Measurements from ENCODE around the gene PRDM12. TPM values are rescaled to one million over a fixed set of nuclear protein-coding genes. Genes with fewer than 3 reads are reported as not detected.
"Not testable (repeated sequence)": the region's sequence is repeated elsewhere in the genome, so short reads cannot be mapped to it uniquely, and the experiment has no call there.

The PRDM12 gene
- total RNA-seq, 1 donor from 2014 or later: 0.21 TPM

DNA sequence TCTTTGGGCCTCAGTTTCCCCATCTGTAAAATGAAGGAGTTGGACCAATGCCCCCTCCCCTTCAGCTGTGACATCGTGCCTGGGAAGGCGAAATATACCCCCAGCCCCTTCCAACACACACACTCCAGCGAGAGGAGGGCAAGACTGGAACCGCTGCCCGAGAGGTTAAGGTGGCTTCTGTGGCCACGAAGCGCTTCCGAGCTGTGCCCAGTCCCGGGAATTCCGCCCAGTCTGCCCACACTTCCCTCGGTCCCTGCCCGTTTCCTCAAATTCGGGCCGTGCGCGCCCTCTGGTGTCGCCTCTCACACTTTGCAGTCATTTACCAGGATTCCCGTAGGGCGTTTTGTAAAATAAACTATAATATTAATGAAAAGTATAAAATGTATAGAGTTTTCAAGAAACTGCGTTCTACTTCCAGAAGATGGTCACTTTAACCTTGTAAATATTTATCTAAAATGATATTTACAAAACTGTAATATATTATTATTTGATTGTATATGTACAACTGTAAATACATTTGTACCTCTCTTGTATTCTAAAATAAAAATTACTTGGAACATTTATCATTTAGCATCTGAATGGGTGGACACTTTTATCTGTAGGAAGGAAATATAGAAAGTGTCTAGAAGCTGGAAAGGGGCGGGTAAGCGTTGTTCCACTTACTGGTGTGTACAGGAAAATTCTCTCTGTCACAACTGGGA, 18.2 kb downstream of the PRDM12 start:
- no peaks in the 10 kb centered on the region for H3K9me3 Mint-ChIP-seq
- H3K4me1 Mint-ChIP-seq: peaks cover 9% of the 10 kb centered on the region
- DNase-seq: peak; percentile 86
- peak overlapping the region; percentile 90 for H3K27ac Mint-ChIP-seq
- H3K36me3 Mint-ChIP-seq (ENCODE audit: low read depth): no peaks in the 10 kb centered on the region
- peaks cover 25% of the 10 kb centered on the region for H3K27me3 Mint-ChIP-seq
- intact Hi-C loops (cut with micrococcal nuclease): loop anchor here (1.0 kb wide), 2 partner anchors 11 to 221 kb away; partner anchors contain the start of gene EXOSC2
- H3K4me3 Mint-ChIP-seq: peak overlapping the region; percentile 97

DNA sequence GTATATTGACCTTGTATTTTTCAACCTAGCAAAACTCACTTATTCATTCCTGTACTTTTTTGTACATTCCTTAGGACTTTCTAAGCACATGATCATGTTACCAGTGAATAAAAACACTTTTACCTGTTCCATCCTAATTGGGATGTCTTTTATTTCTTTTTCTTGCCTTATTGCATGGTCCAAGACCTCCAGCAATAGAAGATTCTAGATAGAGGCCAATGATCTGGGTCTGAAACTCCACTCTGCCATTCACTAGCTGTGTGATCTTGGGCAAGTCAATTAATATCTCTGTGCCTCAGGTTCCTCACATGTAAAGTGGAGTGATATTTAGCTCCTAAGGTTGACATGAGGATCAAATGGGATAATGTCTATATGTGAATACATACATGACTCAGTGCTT, 20.7 kb downstream of the PRDM12 start:
- H3K36me3 Mint-ChIP-seq (ENCODE audit: low read depth): no peaks in the 10 kb centered on the region
- no peak overlapping the region for H3K27ac Mint-ChIP-seq
- intact Hi-C loops (cut with micrococcal nuclease): no loop called here
- DNase-seq: no peak
- H3K4me3 Mint-ChIP-seq: no peak overlapping the region
- H3K9me3 Mint-ChIP-seq: no peaks in the 10 kb centered on the region
- H3K4me1 Mint-ChIP-seq: peaks cover 21% of the 10 kb centered on the region
- peaks cover 13% of the 10 kb centered on the region for H3K27me3 Mint-ChIP-seq

DNA sequence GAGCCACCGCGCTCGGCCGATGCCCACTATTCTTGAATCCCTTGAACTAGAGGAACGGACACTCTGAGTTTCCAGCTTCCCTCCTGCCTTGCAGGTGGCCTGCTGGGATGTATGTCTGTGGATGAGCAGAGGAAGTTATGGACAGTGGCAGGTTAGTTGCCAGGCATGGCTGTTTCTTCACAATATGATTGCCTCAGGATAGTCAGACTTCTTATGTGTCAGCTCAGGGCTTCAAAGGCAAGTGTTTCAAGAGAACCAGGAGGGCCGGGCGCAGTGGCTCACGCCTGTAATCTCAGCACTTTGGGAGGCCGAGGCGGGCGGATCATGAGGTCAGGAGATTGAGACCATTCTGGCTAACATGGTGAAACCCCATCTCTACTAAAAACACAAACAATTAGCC, 21.6 kb downstream of the PRDM12 start:
- H3K9me3 Mint-ChIP-seq; H3K36me3 Mint-ChIP-seq (ENCODE audit: low read depth); H3K27ac Mint-ChIP-seq; DNase-seq; H3K4me3 Mint-ChIP-seq; intact Hi-C loops (cut with micrococcal nuclease); H3K27me3 Mint-ChIP-seq: not testable (repeated sequence)
- H3K4me1 Mint-ChIP-seq: peaks cover 24% of the 10 kb centered on the region

DNA sequence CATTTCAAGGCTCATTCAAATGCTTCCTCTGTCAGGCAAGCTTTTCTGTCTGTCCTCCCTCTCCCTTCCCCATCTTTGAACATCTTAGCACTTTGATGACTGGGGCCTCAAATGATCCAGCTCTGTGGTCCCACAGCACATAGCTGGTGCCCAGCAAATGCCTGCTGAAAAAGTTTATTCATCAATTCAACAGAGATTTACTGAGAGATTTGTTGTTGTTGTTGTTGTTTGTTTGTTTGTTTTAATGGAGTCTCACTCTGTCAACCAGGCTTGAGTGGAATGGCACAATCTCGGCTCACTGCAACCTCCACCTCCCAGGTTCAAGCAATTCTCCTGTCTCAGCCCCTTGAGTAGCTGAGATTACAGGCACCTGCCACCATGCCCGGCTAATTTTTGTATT, 23.2 kb downstream of the PRDM12 start:
- peaks cover 18% of the 10 kb centered on the region for H3K4me1 Mint-ChIP-seq
- H3K36me3 Mint-ChIP-seq (ENCODE audit: low read depth): no peaks in the 10 kb centered on the region
- peaks cover 7% of the 10 kb centered on the region for H3K27me3 Mint-ChIP-seq
- intact Hi-C loops (cut with micrococcal nuclease): no loop called here
- H3K9me3 Mint-ChIP-seq: no peaks in the 10 kb centered on the region
- H3K27ac Mint-ChIP-seq: no peak overlapping the region
- no peak overlapping the region for H3K4me3 Mint-ChIP-seq
- no peak for DNase-seq

DNA sequence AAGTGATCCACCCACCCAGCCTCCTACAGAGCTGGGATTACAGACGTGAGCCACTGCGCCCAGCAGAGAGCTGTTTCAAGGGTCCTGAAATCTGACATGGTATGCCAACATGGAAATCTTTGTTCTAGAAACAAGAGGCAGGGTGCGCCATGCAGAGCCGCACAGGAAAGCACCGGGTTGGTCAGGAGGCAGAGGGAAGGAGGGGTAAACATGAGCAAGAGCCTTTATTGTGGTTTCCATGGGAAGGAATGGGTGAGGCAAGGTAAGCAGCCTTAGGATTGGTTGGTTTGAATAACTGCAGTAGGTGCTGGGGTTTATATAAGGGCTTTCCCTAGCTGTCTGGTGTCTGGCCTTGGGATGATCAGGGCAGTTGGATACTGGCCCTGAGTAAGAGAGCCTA, 23.7 kb downstream of the PRDM12 start:
- H3K27me3 Mint-ChIP-seq: peaks cover 7% of the 10 kb centered on the region
- DNase-seq: no peak
- H3K9me3 Mint-ChIP-seq: no peaks in the 10 kb centered on the region
- no peaks in the 10 kb centered on the region for H3K36me3 Mint-ChIP-seq (ENCODE audit: low read depth)
- peaks cover 21% of the 10 kb centered on the region for H3K4me1 Mint-ChIP-seq
- intact Hi-C loops (cut with micrococcal nuclease): no loop called here
- no peak overlapping the region for H3K4me3 Mint-ChIP-seq
- H3K27ac Mint-ChIP-seq: no peak overlapping the region

DNA sequence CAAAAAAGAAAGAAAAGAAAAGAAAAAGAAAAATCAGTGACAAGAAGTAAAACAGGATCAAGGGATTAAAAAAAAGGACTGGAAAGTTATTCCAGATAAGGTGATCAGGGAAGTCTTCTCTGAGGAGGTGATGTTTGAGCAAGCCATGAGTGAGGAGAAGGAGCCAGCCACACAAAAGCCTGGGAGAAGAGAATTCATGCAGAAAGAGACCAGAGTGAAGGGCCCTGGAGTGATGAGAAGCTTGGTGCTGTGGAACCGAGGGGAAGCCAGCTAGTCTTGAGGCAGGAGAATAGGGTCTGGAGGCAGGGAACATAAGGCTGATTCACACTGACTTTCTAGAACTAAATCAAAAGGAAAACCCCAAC, 25.2 kb downstream of the PRDM12 start:
- peaks cover 7% of the 10 kb centered on the region for H3K27me3 Mint-ChIP-seq
- no peak overlapping the region for H3K27ac Mint-ChIP-seq
- H3K4me3 Mint-ChIP-seq: no peak overlapping the region
- H3K9me3 Mint-ChIP-seq: no peaks in the 10 kb centered on the region
- H3K4me1 Mint-ChIP-seq: peaks cover 25% of the 10 kb centered on the region
- intact Hi-C loops (cut with micrococcal nuclease): no loop called here
- H3K36me3 Mint-ChIP-seq (ENCODE audit: low read depth): peaks cover 3% of the 10 kb centered on the region
- DNase-seq: no peak

DNA sequence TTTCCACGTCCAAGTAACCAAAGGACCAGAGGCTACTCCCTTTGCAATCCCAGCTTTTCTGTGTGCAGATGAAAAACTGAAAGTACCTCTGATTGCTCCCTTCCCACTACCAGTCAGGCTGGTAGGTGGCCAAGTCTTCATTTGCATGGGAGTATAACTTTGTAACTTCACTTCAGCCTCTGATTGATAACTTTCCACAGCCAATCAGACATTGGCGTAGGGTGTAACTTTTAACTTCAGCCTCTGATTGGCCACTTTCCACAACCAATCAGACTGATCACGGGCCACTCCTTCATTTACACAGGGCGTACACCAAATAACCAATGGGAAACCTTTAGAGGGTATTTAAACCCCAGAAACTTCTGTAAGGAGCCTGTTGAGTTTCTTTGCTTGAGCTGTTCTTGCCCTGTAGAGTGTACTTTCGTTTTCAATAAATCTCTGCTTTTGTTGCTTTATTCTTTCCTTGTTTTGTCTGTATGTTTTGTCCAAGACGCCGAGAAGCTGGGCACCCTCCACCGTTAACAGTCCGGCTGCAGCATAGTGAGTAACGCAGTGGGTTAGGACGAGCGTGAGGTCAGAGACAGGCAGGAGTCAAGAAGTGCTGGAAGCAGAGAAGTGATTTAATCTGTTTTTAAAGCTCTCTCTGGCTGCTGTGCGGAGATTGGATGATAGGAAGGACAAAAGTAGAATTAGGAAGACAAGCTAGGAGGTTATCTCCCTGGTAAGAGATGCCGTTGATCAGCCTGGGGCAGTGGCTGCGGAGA, 25.7 kb downstream of the PRDM12 start:
- no peaks in the 10 kb centered on the region for H3K9me3 Mint-ChIP-seq
- peaks cover 5% of the 10 kb centered on the region for H3K27me3 Mint-ChIP-seq
- peaks cover 7% of the 10 kb centered on the region for H3K36me3 Mint-ChIP-seq (ENCODE audit: low read depth)
- H3K4me3 Mint-ChIP-seq: peak overlapping the region; percentile 16
- intact Hi-C loops (cut with micrococcal nuclease): loop anchor here (5.0 to 10.0 kb wide), 2 partner anchors 113 to 435 kb away; partner anchors contain the start of genes FUBP3 and NUP214
- DNase-seq: no peak
- peaks cover 29% of the 10 kb centered on the region for H3K4me1 Mint-ChIP-seq
- H3K27ac Mint-ChIP-seq: no peak overlapping the region

DNA sequence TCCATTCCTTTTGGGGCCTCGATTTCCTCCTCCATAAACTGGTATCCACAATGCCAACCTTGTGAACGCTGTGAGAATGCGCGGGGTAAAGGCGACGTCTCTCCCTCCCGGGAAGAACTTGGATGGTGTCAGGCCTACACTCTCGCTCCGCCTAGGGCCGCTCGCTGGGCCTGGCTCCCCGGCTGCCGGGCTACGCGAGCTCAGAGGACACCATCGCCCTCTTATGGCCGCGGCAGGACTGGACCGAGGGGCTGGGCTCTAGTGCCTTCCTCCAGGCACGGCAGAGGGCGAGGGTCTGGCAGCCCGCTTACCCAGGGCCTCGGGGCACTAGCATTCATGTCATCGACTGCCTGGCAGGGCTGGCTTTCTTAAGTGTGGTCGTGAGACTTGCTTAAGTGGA, 27.9 kb downstream of the PRDM12 start:
- Mint-ChIP-seq H3K4me1 (peaks cover 44% of the 10 kb centered on the region), H3K9me3 (no peaks in the 10 kb centered on the region), H3K4me3 (peak overlapping the region; percentile 89), H3K36me3 (ENCODE audit: low read depth) (peaks cover 25% of the 10 kb centered on the region), H3K27ac (no peak overlapping the region), H3K27me3 (peaks cover 2% of the 10 kb centered on the region)
- intact Hi-C loops (cut with micrococcal nuclease): loop anchor here (5.0 to 10.0 kb wide), 2 partner anchors 115 to 432 kb away; partner anchors contain the start of genes FUBP3 and NUP214
- DNase-seq: peak; percentile 63

DNA sequence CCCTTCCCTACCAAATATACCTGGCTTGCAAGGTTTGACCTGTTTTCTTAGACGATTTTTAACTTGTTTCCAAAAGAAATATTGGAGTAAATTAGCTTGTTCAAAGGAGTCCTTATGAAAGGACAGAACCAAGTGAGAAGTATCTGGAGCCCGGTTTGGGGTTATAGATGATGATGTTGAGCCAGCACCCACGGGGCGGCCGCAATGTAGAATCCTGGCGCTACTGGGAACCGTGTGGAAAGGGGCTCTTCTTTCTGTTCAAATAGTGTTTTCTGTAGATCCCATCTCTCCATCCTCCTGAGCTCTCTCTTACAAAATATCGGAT, 28.7 kb downstream of the PRDM12 start:
- no peaks in the 10 kb centered on the region for H3K27me3 Mint-ChIP-seq

DNA sequence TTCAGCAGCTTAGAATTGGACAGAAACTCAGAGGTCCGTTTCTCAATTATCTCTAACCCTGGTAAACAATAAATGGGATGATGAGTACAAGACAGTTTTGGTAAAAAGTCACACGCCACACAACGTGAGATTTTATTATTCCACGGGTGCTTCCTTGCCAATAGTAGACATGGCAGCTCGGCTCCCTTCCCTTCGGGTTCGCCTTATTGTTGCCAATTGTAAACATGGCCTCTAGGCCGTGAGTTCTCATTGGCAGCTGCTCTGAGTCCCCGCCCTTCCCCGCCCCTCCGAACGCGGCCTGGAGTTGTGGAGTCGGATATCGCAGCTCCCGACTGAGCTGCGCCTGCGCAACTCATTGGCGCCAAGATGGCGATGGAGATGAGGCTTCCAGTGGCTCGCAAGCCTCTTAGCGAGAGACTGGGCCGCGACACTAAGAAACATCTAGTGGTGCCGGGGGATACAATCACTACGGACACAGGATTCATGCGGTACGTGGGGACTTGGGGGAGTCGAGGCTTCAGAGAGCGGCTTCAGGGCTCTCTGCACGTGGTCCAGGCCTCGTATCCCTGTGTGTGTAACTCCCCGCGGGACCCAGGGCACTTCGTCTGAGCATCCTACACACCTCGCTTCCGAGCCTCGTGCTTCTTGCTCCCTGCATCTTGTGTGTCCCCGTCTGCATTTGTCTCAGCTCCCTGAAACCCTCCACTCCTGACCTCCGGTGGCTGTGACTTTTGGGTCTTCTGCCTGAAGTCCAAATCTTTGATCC, 29.2 kb downstream of the PRDM12 start, which contains the start of gene EXOSC2:
Gene EXOSC2 (plus strand): TSS at position 355 of the 766 bp plus-strand sequence. CDS start 12 bp downstream, at position 367.
- intact Hi-C loops (cut with micrococcal nuclease): loop anchor here (1.0 to 10.0 kb wide), 4 partner anchors 11 to 431 kb away; partner anchors contain the start of genes FUBP3 and NUP214
- peaks cover 37% of the 10 kb centered on the region for H3K4me1 Mint-ChIP-seq

More for the DNA sequence above, 28.7 kb downstream of the PRDM12 start:
- peaks cover 31% of the 10 kb centered on the region for H3K36me3 Mint-ChIP-seq (ENCODE audit: low read depth)
- peaks cover 39% of the 10 kb centered on the region for H3K4me1 Mint-ChIP-seq
- H3K9me3 Mint-ChIP-seq: no peaks in the 10 kb centered on the region
- H3K27ac Mint-ChIP-seq: peak overlapping the region; percentile 93
- intact Hi-C loops (cut with micrococcal nuclease): loop anchor here (1.0 to 10.0 kb wide), 4 partner anchors 11 to 432 kb away; partner anchors contain the start of genes FUBP3 and NUP214
- H3K4me3 Mint-ChIP-seq: peak overlapping the region; percentile 89
- DNase-seq: no peak

DNA sequence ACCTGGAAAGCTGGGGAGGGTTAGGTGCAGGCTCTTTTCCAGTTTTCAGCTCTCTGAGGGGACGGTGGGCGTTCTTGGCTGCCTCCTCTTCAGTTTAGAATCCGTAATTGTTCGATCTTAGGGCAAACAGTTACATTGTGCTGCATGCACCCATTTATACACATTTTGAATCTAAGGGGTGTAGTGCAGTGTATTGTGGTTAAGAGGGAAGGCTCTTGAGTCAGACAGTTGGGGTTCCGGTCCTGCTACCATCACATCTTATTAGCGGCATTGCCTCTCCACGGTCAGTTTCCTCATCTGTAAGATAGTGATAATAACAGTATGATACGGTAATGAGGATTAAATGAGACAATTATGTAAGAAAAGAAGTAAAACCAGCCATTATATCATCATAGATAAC, 29.8 kb downstream of the PRDM12 start:
- Mint-ChIP-seq H3K9me3 (no peaks in the 10 kb centered on the region), H3K36me3 (ENCODE audit: low read depth) (peaks cover 40% of the 10 kb centered on the region), H3K27ac (peak overlapping the region; percentile 93), H3K27me3 (no peaks in the 10 kb centered on the region), H3K4me1 (peaks cover 43% of the 10 kb centered on the region), H3K4me3 (peak overlapping the region; percentile 89)
- intact Hi-C loops (cut with micrococcal nuclease): loop anchor here (5.0 to 10.0 kb wide), 2 partner anchors 117 to 431 kb away; partner anchors contain the start of genes FUBP3 and NUP214
- DNase-seq: no peak

More for the DNA sequence above, 29.2 kb downstream of the PRDM12 start, which contains the start of gene EXOSC2:
- peak within 1 kb of the TSS; percentile 93 for H3K27ac Mint-ChIP-seq
- H3K4me3 Mint-ChIP-seq: peak within 1 kb of the TSS; percentile 89
- peaks cover 34% of the 10 kb centered on the region for H3K36me3 Mint-ChIP-seq (ENCODE audit: low read depth)
- no peaks in the 10 kb centered on the region for H3K27me3 Mint-ChIP-seq
- DNase-seq: peak; percentile 97
- H3K9me3 Mint-ChIP-seq: no peaks in the 10 kb centered on the region

DNA sequence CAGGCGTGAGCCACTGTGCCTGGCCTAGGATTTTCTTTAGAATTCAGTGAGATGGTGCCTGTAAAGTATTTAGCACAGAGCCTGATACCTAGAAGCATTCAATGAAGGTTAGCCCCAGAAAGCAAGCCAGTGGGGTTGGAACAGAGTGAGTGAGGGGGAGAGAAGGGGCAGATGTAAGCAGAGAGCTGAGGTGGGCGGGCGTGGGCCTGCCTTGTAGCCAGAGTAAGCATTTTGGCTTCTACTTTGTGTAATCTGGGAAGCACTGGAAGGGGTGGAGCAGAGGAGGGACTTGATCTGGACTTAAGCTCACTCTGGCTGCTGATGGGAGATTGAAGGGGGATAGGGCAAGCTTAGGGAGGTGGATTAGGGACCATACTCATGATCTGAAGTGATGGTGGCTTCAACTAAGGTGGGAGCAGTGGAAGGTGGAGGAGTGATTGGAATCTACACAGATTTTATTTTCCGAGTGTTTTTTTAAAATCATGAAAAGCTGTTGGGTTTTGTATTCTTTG, 31.8 kb downstream of the PRDM12 start:
- H3K9me3 Mint-ChIP-seq: no peaks in the 10 kb centered on the region
- peaks cover 50% of the 10 kb centered on the region for H3K36me3 Mint-ChIP-seq (ENCODE audit: low read depth)
- no peaks in the 10 kb centered on the region for H3K27me3 Mint-ChIP-seq
- peaks cover 34% of the 10 kb centered on the region for H3K4me1 Mint-ChIP-seq
- intact Hi-C loops (cut with micrococcal nuclease): loop anchor here (10.0 kb wide), 1 partner anchor 429 kb away; the partner anchor contains the start of gene NUP214
- no peak overlapping the region for H3K4me3 Mint-ChIP-seq
- DNase-seq: no peak
- H3K27ac Mint-ChIP-seq: no peak overlapping the region

DNA sequence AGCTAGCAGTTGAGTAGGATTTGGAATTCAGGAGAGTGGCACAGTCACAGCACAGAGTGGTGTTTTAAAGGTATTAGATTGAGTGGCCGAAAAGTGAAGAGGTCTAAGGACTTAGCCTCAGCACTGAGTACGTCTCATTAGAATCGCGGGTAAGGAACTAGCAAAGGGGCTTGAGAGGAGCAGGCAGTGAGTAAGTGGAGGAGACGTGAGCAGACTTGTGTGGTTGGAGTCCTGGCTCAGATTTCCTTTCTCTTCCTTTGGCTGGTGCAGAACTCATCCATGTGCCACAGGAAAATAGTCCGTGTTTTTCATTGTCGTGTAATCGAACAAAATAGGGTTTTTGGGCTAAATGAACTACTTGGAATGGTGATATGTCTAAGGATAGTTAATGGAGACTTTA, 32.6 kb downstream of the PRDM12 start:
- Mint-ChIP-seq H3K27ac (no peak overlapping the region), H3K4me3 (peak overlapping the region; percentile 3), H3K27me3 (no peaks in the 10 kb centered on the region), H3K36me3 (ENCODE audit: low read depth) (peaks cover 58% of the 10 kb centered on the region), H3K4me1 (peaks cover 34% of the 10 kb centered on the region), H3K9me3 (no peaks in the 10 kb centered on the region)
- intact Hi-C loops (cut with micrococcal nuclease): loop anchor here (10.0 kb wide), 1 partner anchor 428 kb away; the partner anchor contains the start of gene NUP214
- DNase-seq: no peak

All from activated CD4-positive, alpha-beta T cell treated with anti-CD3 and anti-CD28 coated beads, Interleukin-2, amount 10 ng/mL, durations not matched to agents 24 days and 14 days (primary cell).